CD4-positive, alpha-beta T cell treated with Interleukin-6 at 100 ng/mL for 8 hours (primary cell): Measurements from ENCODE around the gene TXLNB.
A peak's percentile ranks its signal among the peaks of the same experiment; 100 is the strongest.
"Not testable (repeated sequence)": the region's sequence is repeated elsewhere in the genome, so short reads cannot be mapped to it uniquely, and the experiment has no call there.

Source experiments
- DNase-seq: peaks from one replicate; pipeline ENCODE4 v3.0.0-alpha.2; 2020; ENCODE audit warnings: mixed read lengths, low spot score

TXLNB gene

DNA sequence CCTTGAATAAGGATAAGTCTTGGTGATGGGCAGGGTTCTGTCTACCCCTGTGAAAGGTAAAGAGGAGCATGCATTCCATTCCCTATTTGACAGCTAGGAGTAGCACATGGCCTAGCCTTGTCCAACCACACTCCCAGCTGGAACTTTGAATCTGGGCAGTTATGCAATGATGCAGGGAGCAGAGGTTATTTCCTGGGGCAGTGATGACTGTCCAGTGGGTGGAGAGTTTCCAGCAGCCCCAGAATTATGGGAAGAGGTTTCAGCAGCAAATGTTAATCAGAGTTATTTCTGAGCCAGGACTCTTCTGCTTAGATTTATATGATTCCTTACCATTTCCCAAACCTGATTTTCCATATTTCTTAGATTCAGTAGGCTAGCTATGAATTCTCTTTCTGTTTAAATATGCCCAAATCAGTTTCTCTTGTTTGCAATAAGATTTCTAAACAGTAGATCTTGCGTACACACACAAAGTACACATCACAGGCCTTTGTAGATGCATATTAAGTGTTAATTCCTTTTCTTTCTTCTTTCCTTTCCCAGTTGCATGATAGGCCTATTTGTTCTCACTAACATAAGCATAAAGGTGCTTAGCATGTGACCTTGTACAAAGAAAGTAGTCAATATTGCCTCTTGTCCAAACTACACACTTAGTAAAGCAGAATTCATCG is 17.3 kb upstream of the TXLNB start:
- no peak for DNase-seq

DNA sequence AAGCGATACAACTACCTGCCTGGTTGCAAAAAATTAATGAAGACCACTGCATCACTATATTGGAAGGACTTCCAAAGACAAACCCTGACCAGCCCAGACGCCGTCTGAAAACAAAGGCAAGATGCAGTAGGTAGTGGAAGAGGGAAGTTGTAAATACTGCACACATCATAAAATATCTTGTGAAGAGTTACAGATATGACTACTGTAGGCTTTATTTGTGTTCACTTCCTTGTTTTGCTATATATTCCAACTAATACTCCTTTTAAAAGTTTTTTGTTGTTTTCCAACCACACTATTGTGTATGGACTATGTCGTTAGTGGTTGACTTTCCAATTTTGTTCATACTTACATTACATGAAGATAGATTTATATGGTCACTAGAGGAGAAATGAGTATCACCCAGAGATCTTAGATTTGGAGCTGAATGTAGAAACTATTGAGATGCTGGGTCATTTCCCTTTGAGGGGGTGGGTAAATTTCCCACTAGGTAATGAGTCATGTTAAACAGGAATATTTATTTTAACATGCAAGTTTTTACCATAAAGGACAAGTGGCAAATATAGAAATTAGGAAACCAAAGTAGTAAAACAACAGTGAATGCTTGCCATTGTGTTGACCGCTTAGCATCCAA is 16.6 kb upstream of the TXLNB start:
- no peak for DNase-seq

DNA sequence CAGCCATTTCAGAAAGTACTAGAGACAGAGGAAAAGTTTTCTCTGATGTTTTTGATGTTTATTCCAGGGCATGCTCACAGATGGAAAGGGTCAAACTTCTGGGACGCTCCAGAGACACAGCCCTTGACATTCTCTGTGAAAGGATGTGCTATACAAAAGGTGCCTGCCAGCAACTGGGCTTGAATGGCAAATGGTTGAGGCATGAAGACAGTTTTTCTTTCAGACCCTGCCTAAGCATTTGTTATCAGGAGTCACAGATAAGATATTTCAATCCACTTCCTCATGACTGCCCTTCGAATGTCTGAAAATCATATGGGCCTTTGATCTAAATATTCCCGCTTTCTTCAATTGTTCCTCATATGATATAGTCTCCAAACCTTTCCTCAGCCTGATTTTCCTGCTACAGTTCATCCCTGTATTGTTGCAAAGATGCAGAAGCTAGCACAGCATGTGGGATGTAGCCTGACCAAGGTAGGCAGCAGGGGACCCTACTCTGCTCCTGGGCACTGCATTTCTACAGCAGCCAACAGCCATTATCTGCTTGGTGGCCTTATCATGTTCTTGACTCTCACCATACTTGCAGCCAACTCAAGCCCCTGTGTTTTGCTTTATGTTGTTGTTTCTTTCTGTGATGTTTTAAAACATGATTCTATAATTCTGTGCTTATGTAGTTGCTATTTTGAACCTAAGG is 14.6 kb upstream of the TXLNB start:
- no peak for DNase-seq

DNA sequence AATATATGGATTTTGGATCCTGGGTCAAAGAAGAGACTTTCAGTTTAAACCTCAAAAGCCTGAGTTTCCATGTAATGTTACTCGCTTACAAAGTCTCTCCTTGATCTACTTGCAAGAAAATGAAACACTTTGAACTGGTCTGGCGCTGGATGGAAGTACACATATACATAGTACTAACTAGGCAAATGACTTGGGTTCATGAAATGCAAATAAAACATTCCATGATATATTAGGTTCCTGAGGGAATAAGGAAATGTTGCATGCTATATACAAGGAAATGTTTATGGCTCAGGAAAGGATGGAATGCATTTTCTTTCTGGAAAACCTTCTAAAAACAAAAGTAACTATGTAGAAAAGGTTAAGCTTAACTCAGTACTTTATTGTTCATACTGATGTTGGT is 11.4 kb upstream of the TXLNB start:
- DNase-seq, result no peak

DNA sequence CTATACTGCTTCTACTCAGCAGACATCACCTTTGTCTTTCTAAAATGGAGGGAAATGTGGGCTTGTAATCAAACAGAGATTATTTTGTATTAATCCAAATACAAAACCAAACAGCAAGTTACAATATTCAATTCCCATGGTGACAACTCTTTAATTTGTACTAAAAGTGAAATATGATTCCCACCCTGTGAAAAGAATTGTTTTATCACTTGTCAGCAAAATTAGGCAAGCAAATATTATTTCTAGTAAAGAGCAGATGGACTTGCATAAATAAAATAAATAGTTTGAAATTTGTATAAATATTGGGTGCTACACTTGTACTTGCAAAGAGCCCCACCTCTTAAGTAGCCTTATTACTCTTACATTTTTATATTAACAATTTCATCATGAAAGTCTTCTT is 6.1 kb upstream of the TXLNB start:
- no peak for DNase-seq

DNA sequence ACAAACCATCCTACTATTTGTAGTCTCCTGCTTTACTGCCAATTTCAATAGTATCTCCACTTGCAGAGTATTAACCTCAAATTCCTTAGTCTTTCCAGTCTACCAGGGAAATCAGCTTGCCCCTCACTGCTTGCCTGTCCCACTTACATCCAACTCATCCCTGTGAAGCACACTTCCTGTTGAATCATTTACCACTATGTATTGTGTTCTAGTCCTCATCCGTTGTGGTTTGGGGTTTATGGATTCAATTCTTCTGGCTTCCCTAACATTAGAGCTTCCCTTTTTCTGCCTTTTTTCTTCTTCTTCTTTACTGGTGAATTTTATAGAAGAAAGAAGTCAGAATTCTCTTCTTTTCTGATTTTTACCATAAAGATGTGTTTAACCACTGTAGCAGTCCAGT is 5.1 kb upstream of the TXLNB start:
- no peak for DNase-seq

DNA sequence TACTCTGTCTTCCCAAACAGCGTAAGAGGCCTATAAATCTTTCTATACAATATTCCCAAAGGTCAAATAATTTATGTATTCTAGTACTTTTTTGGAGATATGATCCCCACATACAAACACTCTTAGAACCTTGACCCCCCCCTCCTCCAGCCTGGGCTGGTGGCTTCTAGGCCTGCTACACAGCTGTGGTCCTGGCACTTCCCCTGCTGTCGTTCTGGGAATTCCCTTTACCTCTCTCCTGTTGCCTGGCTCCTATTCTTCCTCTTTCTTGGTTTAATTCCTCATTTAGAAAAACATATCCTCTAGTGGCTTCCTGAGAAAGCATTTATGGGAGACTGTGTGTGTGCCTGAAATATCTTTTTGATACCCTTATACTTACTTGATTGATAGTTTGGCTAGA is 4.1 kb upstream of the TXLNB start:
- no peak for DNase-seq

DNA sequence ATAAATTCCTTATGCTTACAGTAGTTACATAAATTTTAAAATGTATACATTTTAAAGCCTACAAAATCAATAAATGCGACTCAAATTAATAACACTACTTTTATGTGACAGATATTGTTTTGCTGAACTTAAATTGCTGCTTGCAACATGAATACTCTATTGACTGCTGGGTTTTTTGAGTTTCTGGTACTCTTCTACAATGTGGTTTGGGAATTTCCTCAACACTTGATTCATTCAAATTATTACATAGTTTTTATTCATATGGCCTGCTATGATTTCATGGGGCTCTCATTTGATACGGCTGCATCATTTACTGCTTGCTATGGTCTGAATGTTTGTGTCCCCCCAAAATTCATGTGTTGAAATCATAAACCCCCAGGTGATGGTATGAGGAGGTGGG is 2.3 kb upstream of the TXLNB start:
- no peak for DNase-seq

DNA sequence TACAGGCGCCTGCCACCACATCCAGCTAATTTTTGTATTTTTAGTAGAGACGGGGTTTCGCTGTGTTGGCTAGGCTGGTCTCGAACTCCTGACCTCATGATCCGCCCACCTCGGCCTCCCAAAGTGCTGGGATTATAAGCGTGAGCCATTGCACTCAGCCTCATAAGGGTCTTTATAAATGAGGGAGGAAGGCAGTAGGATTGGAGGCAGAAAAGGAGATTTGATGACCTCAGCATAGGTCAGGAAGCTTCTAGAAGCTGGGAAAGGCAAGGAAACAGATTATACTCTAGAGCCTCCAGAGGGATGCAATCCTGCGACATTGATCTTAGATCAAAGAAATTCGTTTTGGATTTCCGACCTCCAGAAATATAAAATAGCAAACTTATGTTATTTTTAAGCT is 1.4 kb upstream of the TXLNB start:
- DNase-seq, result not testable (repeated sequence)

DNA sequence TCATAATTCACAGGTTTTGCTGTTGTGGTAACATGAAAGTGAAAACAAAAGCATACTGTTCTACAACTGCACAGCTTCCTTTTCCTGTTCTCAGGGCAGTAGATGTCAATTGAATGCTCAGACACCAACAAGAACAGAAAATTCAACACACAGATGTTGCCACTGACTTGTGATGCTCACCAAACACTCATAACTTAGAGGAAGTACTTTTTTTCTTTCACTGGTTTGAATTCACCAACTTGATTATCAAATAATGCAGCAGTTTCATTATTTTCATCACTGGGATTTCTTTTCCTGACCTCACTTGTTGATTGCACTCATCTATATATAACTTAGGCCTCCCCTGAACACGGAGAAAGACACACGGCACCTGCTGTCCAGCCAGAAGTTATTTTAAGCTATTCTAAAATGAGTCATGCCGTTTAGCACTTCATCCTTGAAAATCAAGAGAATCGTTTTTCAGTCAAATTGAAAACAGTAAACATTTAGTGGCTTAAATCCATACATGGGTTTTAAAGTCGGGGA is 949 bp downstream of the TXLNB start:
- DNase-seq, result peak; percentile 76

DNA sequence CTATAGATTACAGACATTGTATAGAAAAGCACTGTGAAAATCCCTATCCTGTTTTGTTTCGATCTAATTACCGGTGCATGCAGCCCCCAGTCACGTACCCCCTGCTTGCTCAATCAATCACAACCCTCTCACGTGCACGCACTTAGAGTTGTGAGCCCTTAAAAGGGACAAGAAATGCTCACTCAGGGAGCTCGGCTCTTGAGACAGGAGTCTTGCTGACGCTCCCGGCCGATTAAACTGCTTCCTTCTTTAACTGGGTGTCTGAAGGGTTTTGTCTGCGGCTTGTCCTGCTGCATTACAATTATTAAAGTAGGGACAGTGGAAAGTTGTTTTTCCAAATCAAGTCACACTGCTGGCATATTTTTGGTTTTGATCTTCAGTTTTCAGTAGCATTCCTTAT is 2.6 kb downstream of the TXLNB start:
- no peak for DNase-seq

DNA sequence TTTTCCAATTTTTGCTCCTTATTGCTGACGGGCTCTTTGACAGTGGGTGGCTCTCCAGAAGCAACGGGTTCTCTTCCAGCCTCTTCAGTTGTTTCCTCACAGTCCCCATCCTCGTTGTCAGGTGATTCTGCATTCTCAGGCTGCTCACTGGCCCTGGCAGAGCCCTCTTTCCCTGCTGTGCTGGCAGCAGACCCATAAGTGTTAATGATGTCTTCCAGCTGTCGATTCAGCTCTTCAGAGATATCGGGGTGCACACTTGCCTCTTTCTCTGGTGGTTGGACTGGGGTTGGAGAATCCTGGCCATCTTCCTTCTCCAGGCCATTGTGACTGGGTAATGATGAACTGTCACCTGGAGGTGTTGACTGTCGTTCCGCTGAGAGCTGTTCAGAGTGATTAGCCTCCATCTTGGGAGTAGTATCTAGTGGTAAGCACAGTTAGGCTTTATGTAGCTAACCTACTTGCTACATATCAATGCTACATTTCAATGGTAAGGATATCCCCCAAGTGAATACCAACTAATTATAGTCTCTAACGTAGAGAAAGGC is 3.2 kb downstream of the TXLNB start:
- no peak for DNase-seq

DNA sequence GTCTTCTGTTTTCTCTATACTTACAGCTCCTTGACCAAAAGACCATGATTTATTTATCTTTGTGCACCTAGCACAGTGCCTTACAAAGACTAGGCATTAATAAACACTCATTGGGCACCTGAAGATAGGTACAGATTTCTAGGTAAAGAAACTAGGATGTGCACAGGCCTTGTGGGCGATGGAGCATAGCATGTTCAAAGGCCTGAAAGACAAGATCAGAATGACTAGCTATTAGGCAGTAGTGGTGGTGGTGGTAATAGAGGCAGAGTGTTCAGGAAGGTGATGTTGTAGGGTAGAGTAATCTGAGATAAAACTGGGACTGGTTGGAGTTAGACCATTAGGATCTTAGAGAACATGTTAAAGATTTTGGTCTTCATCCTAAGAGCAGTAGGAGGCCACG is 3.9 kb downstream of the TXLNB start:
- DNase-seq, result no peak

DNA sequence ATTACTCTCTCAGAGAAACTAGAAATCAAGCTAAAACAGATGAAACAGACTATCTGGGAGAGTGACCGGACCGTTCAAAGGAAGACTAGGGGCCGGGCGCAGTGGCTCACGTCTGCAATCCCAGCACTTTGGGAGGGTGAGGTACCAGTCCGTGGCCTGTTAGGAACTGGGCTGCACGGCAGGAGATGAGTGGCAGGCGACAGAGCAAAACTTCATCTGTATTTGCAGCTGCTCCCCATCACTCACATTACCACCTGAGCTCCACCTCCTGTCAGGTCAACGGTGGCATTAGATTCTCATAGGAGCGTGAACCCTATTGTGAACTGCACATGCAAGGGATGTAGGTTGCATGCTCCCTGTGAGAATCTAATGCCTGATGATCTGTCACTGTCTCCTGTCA is 5.4 kb downstream of the TXLNB start:
- DNase-seq, result not testable (repeated sequence)

DNA sequence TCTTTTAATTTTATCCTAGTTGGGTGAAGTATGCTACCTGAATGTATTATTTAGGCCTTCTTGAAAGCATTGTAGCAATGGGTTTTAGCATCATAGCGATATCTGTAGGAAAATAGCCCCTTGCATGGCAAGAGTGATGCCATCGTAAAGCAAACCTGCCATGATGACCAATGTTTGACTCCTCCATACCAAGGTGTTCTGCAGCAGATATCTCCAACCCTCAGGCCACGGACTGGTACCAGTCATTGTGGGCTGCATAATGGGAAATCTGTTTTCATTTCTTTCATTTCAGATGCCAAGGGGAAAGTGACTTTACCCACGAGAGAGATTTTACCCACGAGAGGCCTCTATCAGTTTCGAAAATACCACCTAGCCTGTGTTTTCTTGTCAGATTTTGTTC is 6.2 kb downstream of the TXLNB start:
- DNase-seq, result no peak

DNA sequence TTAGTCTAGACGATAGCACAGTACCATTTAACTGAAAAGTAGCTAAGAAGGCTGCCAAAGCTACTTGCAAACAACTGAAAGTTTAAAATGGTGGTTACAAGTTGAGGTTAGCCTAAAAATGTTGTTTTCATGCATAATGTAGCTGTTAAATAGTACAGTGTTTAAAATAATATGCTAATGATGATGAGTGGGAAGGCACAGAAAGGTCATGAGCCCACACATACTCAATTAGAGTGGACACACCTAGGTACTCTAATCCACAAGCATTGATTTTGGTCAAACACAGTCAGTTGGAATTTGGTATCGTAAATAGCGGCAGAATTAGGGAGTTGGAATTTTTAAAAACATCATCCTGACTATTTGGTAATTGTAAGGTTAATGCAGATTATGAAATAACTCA is 7.0 kb downstream of the TXLNB start:
- DNase-seq, result no peak

DNA sequence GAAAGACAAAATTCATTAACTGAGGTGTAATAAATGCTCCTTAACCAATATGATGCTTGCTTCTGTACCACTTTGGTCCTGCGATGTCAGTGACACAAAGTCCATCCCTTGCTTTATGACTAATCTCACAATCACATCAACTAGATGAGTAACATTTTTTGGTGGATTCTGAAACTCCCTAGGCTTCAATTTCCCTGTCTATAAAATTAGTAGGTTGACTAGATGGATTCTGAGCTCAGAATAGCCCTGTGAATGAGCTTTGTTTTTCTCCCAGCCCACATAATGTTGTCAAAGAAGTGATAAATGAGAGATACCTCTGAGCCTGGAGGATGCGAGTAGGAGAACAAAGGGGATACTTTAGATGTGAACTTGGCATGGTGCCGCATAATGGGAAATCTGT is 9.1 kb downstream of the TXLNB start:
- no peak for DNase-seq

DNA sequence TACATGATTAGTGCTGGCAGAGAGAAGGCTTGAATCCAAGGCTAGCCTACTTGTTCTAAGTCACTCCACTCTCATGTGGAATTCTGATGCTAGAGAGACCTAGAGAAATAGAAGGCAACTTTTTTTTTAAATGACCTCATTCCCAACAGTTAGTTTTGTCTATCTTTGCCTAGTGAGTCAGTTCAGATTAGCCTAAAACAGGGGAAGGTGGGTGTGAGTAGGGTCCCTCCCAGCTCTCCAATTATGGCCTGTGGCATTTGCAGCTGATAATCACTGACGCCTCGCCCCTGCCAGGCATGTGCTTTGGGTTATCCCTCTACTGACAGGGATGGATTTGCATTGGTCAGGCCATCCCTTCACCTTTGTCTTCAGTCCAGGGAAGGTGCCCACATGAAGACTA is 13.6 kb downstream of the TXLNB start:
- DNase-seq, result no peak

DNA sequence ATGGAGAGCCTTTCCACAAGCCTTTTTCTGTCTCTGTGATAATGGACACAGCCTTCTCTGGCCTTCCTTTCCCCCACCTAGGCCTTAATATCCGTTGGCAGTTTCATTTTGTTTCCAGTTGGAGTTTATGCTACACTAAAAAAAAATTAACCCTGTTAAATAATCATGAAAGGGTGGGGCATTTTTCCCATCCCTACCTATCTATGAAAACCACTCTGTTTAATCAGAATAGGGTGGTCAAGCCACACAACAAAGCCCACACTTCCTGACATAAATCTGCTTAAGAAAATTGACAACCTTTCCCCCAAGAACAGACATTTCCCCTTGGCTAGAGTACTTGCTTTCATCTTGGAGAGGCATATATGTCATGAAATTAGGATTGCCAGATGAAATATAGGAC is 14.2 kb downstream of the TXLNB start:
- DNase-seq, result no peak

DNA sequence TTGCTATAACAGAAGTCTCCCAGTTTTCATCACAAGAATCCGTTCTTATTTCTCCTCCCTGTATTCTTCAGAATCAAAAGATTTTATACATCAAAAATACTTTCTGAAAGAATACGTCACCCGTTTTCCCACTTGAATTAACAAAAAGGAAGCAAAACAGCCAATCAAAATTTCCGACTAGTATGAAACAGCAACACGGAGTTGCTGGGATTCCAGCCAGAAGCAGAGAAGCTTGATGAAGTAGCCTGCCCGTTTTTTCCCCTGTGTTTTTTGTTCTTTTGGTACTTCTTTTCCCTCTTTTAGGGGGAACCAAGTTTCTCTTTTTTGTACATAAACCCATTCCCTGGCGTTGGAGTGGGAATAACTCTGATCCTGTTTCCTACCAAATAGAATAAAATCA is 14.6 kb downstream of the TXLNB start:
- no peak for DNase-seq

DNA sequence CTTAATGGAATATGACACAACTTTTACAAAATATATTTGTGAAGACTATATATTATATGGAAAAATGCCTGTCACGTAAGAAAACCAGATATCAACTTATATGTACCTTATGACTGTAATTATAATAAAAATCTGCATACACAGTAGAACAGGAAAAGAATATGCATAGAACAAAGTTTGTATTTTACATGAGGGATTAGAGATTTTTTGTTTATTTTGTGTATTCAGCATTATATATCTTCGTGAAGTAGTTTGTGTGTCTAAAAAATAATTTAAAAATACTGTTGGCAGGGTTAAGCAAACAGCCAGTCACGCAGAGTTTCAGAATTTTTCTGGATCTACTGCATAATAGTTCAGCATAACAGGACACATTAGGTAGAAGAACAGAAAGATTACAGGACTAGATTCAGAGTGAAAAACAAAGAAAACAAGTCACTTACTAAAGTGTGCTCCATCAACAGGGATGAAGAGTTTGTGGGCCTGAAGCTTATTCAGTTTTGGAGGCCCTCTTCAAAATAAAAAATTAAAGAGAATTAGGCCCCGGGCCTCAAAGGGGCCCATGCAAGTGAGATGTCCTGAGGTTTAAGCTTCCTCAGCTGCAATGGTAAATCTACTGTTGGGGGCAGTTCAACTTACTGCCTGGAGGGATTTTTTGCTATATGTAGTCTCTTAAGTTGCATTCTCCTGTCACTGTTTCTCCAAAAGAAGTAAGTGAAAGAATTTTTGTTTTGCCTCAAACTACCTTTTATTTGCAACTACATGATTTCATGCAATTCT is 16.3 kb downstream of the TXLNB start:
- DNase-seq, result no peak

DNA sequence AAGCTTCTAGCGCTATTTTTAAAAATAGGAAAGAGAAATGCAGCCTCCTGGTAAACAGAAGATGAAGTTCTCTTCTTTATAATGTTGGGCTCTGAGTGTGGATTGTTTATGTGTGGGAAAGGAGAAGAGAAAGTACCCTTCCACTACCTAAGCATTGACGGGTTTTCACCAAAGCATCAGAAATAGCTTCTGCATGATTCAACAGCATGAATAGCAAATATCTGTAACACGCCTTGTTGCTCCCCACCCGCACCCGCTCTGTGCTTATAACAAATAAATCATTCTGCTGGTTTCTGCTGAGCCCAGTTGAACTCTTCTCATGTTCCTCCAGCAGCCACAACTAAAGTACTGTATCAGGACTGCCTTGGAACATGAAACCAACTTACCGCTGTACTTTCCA is 20.7 kb downstream of the TXLNB start:
- no peak for DNase-seq
